ENCODE data around the gene SYT1. TPM values are rescaled to one million over a fixed set of nuclear protein-coding genes. Genes with fewer than 3 reads are reported as not detected.

Gene SYT1
- total and polyA plus RNA-seq, 2 of the 4 experiments (the other 2 are of a cell fraction), result 2.8 to 3.0 TPM

DNA sequence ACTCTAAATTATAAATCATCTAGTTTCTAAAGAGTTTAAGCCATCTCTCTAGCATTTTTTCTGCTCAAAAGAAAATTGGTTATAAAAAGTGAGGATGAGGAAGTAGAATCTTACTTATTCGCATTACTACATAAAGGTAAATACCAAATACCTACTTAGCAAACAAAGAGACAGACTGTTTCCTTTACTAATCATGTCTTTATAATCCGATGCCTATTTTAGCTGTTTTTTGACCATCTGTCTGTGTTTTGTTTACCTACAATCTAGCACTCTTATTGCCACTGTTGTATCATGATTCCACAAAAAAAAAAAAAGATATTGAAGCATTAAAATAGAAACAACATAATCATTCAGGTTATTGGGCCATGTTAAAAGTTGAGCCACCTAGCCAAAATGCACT lies 430.0 kb downstream of the SYT1 start:
- Histone ChIP-seq H4K5ac (ENCODE audit: low read depth, low read length) (no peak overlapping the region), H3K36me3 (ENCODE audit: control insufficient read depth, insufficient read depth, low read length) (no peaks in the 10 kb centered on the region), H3K4ac (ENCODE audit: low read depth, low read length) (no peak overlapping the region), H3K56ac (ENCODE audit: extremely low read depth, insufficient read depth, low read length) (no peak overlapping the region), H2BK120ac (ENCODE audit: low read depth, low read length) (no peak overlapping the region), H3K27ac (ENCODE audit: insufficient read depth, low read length) (no peak overlapping the region), H3K23ac (ENCODE audit: low read depth, low read length) (no peak overlapping the region), H2BK5ac (ENCODE audit: low read depth, low read length, poor library complexity, severe bottlenecking) (no peak overlapping the region), H2AK9ac (replicated peaks; ENCODE audit: low read depth, low read length, poor library complexity) (no peak overlapping the region), H3K18ac (ENCODE audit: low read depth, low read length) (no peak overlapping the region), H2BK15ac (ENCODE audit: low read depth, low read length) (no peak overlapping the region), H2AK5ac (ENCODE audit: low read depth, low read length) (no peak overlapping the region), H3K9ac (ENCODE audit: low read depth, low read length) (no peak overlapping the region), H3K4me3 (ENCODE audit: insufficient read depth, low read depth, low read length) (no peak overlapping the region), H4K20me1 (ENCODE audit: insufficient read depth, low read length) (no peaks in the 10 kb centered on the region), H4K91ac (ENCODE audit: insufficient read depth, low read depth, low read length) (no peak overlapping the region), H3K4me1 (ENCODE audit: control insufficient read depth, insufficient read depth, low read length) (0 out of 2 replicates have a peak, but pooled peaks cover 1% of the 10 kb centered on the region), H3K27me3 (ENCODE audit: control insufficient read depth, insufficient read depth, low read length) (no peaks in the 10 kb centered on the region), H2AFZ (replicated peaks; ENCODE audit: low read length, poor library complexity) (no peak overlapping the region), H4K8ac (ENCODE audit: low read depth in 2 of 2, low read length in 2 of 2) (no peak overlapping the region), H3K9me3 (ENCODE audit: control insufficient read depth, insufficient read depth, low read length) (no peaks in the 10 kb centered on the region), H3K79me1 (ENCODE audit: low read depth in 1 of 2, low read length in 2 of 2) (no peaks in the 10 kb centered on the region), H3K4me2 (ENCODE audit: low read depth, low read length) (no peak overlapping the region), H3K14ac (replicated peaks; ENCODE audit: low read depth, low read length) (no peak overlapping the region), H3K9me1 (ENCODE audit: insufficient read depth, low read length) (peaks cover 4% of the 10 kb centered on the region; the same call in 1 of the 2 replicates), H2BK20ac (ENCODE audit: low read depth, low read length) (no peak overlapping the region)
- intact Hi-C loops (cut with micrococcal nuclease), result no loop called here
- ChIA-PET POLR2A (ENCODE audit: unreplicated experiment) (no interaction called here), CTCF (interaction anchor here (0.6 kb wide), 1 partner anchor 31 kb away, joined by 3 read pairs; no protein-coding TSS in a partner anchor)
- dilution Hi-C loops (cut with HindIII; ENCODE audit: low sequenced_read_pairs, unreplicated experiment), result no loop called here
- in situ Hi-C loops (cut with MboI; ENCODE audit: low sequenced_read_pairs), result no loop called here
- TF ChIP-seq POLR2A (IDR thresholded peaks at IDR 0.05; ENCODE audit: low read depth, low read length), result no peak
- no peak for TF ChIP-seq CEBPB (IDR thresholded peaks at IDR 0.05; ENCODE audit: low read depth, low read length)
- no peak for TF ChIP-seq RCOR1 (IDR thresholded peaks at IDR 0.05; ENCODE audit: insufficient replicate concordance, low read length)
- no peak for TF ChIP-seq MAZ (IDR thresholded peaks at IDR 0.05; ENCODE audit: borderline replicate concordance, low read depth, low read length)
- TF ChIP-seq, protein P1, sequence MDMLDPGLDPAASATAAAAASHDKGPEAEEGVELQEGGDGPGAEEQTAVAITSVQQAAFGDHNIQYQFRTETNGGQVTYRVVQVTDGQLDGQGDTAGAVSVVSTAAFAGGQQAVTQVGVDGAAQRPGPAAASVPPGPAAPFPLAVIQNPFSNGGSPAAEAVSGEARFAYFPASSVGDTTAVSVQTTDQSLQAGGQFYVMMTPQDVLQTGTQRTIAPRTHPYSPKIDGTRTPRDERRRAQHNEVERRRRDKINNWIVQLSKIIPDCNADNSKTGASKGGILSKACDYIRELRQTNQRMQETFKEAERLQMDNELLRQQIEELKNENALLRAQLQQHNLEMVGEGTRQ (IDR thresholded peaks at IDR 0.05; ENCODE audit: low read depth, low read length), result no peak
- TF ChIP-seq MXI1 (IDR thresholded peaks at IDR 0.05; ENCODE audit: borderline replicate concordance, low read depth, low read length), result no peak
- no peak for TF ChIP-seq FOS (IDR thresholded peaks at IDR 0.05; ENCODE audit: low read depth, low read length)
- no peak for TF ChIP-seq BHLHE40 (IDR thresholded peaks at IDR 0.05; ENCODE audit: low read depth, low read length)
- TF ChIP-seq, protein P2, sequence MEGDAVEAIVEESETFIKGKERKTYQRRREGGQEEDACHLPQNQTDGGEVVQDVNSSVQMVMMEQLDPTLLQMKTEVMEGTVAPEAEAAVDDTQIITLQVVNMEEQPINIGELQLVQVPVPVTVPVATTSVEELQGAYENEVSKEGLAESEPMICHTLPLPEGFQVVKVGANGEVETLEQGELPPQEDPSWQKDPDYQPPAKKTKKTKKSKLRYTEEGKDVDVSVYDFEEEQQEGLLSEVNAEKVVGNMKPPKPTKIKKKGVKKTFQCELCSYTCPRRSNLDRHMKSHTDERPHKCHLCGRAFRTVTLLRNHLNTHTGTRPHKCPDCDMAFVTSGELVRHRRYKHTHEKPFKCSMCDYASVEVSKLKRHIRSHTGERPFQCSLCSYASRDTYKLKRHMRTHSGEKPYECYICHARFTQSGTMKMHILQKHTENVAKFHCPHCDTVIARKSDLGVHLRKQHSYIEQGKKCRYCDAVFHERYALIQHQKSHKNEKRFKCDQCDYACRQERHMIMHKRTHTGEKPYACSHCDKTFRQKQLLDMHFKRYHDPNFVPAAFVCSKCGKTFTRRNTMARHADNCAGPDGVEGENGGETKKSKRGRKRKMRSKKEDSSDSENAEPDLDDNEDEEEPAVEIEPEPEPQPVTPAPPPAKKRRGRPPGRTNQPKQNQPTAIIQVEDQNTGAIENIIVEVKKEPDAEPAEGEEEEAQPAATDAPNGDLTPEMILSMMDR (conservative IDR thresholded peaks at IDR 0.05; ENCODE audit: low read depth, low read length), result no peak
- no peak for TF ChIP-seq MAFK (IDR thresholded peaks at IDR 0.05; ENCODE audit: low read depth, low read length)
- no peak for TF ChIP-seq RFX5 (IDR thresholded peaks at IDR 0.05; ENCODE audit: low read depth, low read length)
- no peak for TF ChIP-seq RAD21 (IDR thresholded peaks at IDR 0.05; ENCODE audit: low read length)
- no peak for TF ChIP-seq CHD1 (IDR thresholded peaks at IDR 0.05; ENCODE audit: low read depth, low read length)
- no peak for TF ChIP-seq SMC3 (IDR thresholded peaks at IDR 0.05; ENCODE audit: low read depth, low read length)
- TF ChIP-seq, protein P3, sequence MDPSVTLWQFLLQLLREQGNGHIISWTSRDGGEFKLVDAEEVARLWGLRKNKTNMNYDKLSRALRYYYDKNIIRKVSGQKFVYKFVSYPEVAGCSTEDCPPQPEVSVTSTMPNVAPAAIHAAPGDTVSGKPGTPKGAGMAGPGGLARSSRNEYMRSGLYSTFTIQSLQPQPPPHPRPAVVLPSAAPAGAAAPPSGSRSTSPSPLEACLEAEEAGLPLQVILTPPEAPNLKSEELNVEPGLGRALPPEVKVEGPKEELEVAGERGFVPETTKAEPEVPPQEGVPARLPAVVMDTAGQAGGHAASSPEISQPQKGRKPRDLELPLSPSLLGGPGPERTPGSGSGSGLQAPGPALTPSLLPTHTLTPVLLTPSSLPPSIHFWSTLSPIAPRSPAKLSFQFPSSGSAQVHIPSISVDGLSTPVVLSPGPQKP (IDR thresholded peaks at IDR 0.05; ENCODE audit: borderline replicate concordance, low read depth, low read length), result no peak
- no peak for TF ChIP-seq NFE2L2 (IDR thresholded peaks at IDR 0.05; ENCODE audit: low read depth, low read length)
- WGBS, 2 experiments (ENCODE audit: extremely low coverage in 2 of 2, insufficient read length in 1 of 2), result no CpG with 5 or more reads among the region's 2 CpGs
- DNase-seq, result no peak
- no peak for ATAC-seq (ENCODE audit: low read depth)
- no TSS peak for BruUV-seq (replicated peaks)
